ENCODE measurements around the gene GAN. TPM values are rescaled to one million over a fixed set of nuclear protein-coding genes. Genes with fewer than 3 reads are reported as not detected.
A peak's percentile ranks its signal among the peaks of the same experiment; 100 is the strongest.

The GAN gene
- total and polyA plus RNA-seq, 8 donors, result 3.2 to 8.1 (median 3.8) TPM

GRCh38 chr16:81360135-81360534 lies 45.4 kb downstream of the GAN start:
- Histone ChIP-seq H3K4me3 (no peak overlapping the region), H3K36me3 (peaks cover 0 to 62% of the 10 kb centered on the region in 2 donors), H3K27me3 (no peaks in the 10 kb centered on the region), H3K4me1 (no peaks in the 10 kb centered on the region), H3K27ac (no peak overlapping the region), H3K9me3 (no peaks in the 10 kb centered on the region)
- no peak for TF ChIP-seq CTCF (IDR thresholded peaks at IDR 0.05)
- intact Hi-C loops (cut with DNase I), result loop anchor here in 1 of 2 donors (10.0 kb wide), 1 partner anchor 365 kb away; no protein-coding TSS in a partner anchor
- no peak for ATAC-seq
- no peak for DNase-seq

GRCh38 chr16:81365731-81366130 lies 51.0 kb downstream of the GAN start:
- no peak for DNase-seq
- TF ChIP-seq CTCF (IDR thresholded peaks at IDR 0.05), result no peak
- Histone ChIP-seq H3K27ac (no peak overlapping the region), H3K36me3 (peaks cover 0 to 70% of the 10 kb centered on the region in 2 donors), H3K9me3 (no peaks in the 10 kb centered on the region), H3K4me1 (no peaks in the 10 kb centered on the region), H3K4me3 (no peak overlapping the region), H3K27me3 (no peaks in the 10 kb centered on the region)
- intact Hi-C loops (cut with DNase I), result loop anchor here in 1 of 2 donors (10.0 kb wide), 1 partner anchor 359 kb away; no protein-coding TSS in a partner anchor
- ATAC-seq, result no peak

- ATAC-seq, result peak; percentile 88
- peaks cover 0 to 70% of the 10 kb centered on the region in 2 donors for H3K36me3 ChIP-seq
Observed at GRCh38 chr16:81366316-81366932, 51.7 kb downstream of the GAN start.

GRCh38 chr16:81367821-81368220 lies 53.1 kb downstream of the GAN start:
- peaks cover 0 to 63% of the 10 kb centered on the region in 2 donors for H3K36me3 ChIP-seq
- no peak overlapping the region for H3K4me3 ChIP-seq
- no peak for DNase-seq
- H3K9me3 ChIP-seq, result no peaks in the 10 kb centered on the region
- no peak for TF ChIP-seq CTCF (IDR thresholded peaks at IDR 0.05)
- no peak overlapping the region for H3K27ac ChIP-seq
- H3K27me3 ChIP-seq, result no peaks in the 10 kb centered on the region
- no peak for ATAC-seq
- H3K4me1 ChIP-seq, result no peaks in the 10 kb centered on the region
- intact Hi-C loops (cut with DNase I), result loop anchor here in 1 of 2 donors (10.0 kb wide), 1 partner anchor 357 kb away; no protein-coding TSS in a partner anchor

More at GRCh38 chr16:81366316-81366932, 51.7 kb downstream of the GAN start:
- Histone ChIP-seq H3K27ac (no peak overlapping the region), H3K9me3 (no peaks in the 10 kb centered on the region), H3K4me1 (no peaks in the 10 kb centered on the region), H3K4me3 (no peak overlapping the region), H3K27me3 (no peaks in the 10 kb centered on the region)
- intact Hi-C loops (cut with DNase I), result loop anchor here in 1 of 2 donors (10.0 kb wide), 1 partner anchor 358 kb away; no protein-coding TSS in a partner anchor
- TF ChIP-seq CTCF (IDR thresholded peaks at IDR 0.05), result peak; percentile 41 to 57
- DNase-seq, result peak in 2 of 4 donors; percentile 60 to 65

- no peak overlapping the region for H3K27ac ChIP-seq
- H3K27me3 ChIP-seq, result no peaks in the 10 kb centered on the region
- TF ChIP-seq CTCF (IDR thresholded peaks at IDR 0.05), result no peak
- H3K9me3 ChIP-seq, result no peaks in the 10 kb centered on the region
- H3K4me3 ChIP-seq, result no peak overlapping the region
- peaks cover 0 to 45% of the 10 kb centered on the region in 2 donors for H3K36me3 ChIP-seq
- DNase-seq (no peak), ATAC-seq (no peak)
- intact Hi-C loops (cut with DNase I), result loop anchor here in 1 of 2 donors (10.0 kb wide), 1 partner anchor 355 kb away; no protein-coding TSS in a partner anchor
- H3K4me1 ChIP-seq, result no peaks in the 10 kb centered on the region
Observed at GRCh38 chr16:81369888-81370504, 55.2 kb downstream of the GAN start.
